GM21367 (cell line): ENCODE results near the gene SYNE2.
"Not testable (repeated sequence)": the region's sequence is repeated elsewhere in the genome, so short reads cannot be mapped to it uniquely, and the experiment has no call there.

ENCODE experiments used
- ATAC-seq: cut with Tn5 transposase; IDR thresholded peaks from one replicate; pipeline ENCODE4 v1.9.1; 2021; ENCODE audit not compliant: unreplicated experiment

Gene SYNE2

GRCh38 chr14:64190974-64191502 is 338.2 kb downstream of the SYNE2 start:
- ATAC-seq: no peak

DNA sequence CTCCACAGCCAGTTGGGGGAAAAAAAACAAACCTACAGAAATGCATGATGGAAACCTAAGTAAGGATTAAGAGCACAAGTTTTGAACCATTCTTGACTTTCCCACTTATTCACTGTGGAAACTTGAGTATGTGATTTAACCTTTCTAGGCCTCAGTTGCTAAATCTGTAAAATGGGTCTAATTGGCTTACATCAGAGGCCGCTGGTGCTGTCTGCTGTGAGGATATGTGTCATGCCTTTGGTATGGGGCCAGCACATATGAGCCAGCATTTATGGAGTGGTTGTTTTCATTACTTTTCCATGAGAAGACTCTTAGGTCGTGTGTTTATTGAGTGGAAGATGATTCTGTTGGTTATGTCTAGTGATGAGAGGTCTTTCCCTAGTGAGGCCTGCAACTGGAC is 339.0 kb downstream of the SYNE2 start:
- ATAC-seq: no peak

GRCh38 chr14:64193821-64194220 is 341.0 kb downstream of the SYNE2 start:
- no peak for ATAC-seq

- ATAC-seq: no peak
These were observed 341.6 kb downstream of the SYNE2 start for GRCh38 chr14:64194404-64194803.

DNA sequence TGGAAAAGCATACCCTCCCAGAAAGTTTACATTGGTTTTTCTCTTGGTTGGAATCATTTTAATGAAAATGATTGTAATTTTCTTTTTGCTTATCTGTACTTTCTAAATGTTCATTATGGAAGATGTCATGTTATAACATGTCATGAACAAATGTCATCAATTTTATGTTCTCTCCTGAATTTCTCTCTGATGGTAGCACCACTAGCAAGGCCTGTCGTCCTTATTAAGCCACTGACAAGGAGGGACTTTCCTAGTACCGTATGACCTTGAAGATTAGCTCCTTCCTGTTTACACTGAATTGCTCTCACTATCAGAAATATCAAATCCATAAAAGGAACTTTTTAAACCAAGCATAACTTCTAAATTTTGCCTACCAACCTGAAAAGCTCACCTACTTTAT is 342.4 kb downstream of the SYNE2 start:
- ATAC-seq: no peak

DNA sequence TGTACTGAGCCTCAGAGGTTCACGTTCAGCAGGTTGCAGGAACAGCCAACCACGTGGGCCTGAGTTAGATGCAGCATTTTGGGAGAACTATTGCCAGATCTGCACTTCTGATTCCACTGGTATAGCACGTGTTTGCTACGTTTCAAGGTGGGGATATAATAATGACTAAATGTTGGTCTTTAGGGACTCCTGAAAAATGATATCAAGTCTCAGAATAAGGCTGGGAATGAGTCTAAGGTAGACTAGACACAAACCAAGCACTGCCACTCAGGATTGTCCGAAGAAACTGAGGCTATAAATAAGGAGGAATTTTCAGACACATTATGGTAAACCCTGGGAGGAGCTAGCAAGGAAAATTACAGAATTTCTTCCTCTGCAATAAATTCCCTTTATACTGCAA is 343.3 kb downstream of the SYNE2 start:
- ATAC-seq: no peak

- ATAC-seq: no peak
These were observed 344.1 kb downstream of the SYNE2 start for GRCh38 chr14:64196814-64197411.

DNA sequence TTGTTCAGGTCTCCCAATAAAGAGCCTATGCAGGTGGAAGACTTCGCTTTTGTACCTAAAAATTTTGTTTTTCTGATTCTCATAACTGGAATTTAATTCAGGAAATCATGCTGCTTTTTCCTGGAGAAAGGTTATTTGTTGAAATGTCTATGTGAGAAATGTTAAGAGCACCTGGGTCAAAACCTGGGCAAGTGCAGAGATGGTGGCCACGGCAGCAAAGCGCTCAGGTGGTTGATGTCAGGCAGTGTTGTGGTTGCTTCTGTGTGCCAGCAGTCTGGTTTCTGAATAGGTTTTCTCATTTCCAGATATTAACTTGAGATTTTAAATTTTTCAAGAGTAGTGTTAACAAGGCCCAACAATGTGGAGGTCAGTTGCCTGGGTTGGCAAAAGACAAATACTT is 345.2 kb downstream of the SYNE2 start:
- ATAC-seq: no peak

DNA sequence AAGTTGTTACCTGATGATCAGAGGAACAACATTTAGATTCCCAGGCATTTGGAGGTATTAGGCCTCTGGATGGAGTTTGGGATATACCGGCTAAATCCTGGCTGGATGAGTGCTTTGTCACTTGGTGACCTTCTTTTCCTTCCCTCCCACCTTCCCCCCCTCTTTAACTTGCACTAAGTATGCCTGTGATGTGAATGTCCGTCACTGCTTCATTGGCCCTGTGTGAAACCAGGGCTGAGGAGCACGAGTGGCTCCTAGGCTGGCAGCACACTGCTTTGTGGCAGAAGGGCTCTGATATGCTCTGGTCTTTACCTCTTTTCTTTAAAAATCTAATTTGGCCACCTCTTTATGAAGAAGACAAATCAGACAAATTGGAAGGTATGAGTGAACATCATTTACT is 345.7 kb downstream of the SYNE2 start:
- no peak for ATAC-seq

GRCh38 chr14:64200170-64200569 is 347.4 kb downstream of the SYNE2 start:
- no peak for ATAC-seq

- ATAC-seq: no peak
These were observed 348.5 kb downstream of the SYNE2 start for GRCh38 chr14:64201296-64201695.

GRCh38 chr14:64201921-64202545 is 349.2 kb downstream of the SYNE2 start:
- ATAC-seq: no peak

- ATAC-seq: no peak
These were observed 349.9 kb downstream of the SYNE2 start for GRCh38 chr14:64202716-64203115.

- ATAC-seq: no peak
These were observed 350.7 kb downstream of the SYNE2 start for GRCh38 chr14:64203366-64204006.

DNA sequence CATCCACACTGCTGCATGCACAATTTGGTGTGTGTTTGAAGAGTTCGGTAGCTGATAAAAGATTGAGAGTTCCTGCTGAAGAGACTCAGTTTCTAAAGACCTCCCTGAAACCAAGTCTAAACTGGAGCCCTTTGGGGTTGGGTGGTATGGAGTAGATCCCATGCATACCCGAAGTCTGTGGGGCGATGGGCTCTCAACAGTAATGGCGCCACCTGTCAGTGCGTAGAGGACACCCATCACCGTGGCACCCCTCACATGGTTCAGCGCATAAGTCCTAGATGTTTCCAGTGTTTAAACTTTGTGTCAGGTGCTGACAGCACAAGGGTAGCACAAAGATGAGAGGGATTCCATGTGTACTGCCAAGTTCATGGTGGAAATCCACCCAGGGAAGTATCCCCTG is 355.5 kb downstream of the SYNE2 start:
- no peak for ATAC-seq

- ATAC-seq: no peak
These were observed 356.2 kb downstream of the SYNE2 start for GRCh38 chr14:64208981-64209380.

GRCh38 chr14:64209444-64210131 is 356.8 kb downstream of the SYNE2 start:
- peak; percentile 79 for ATAC-seq

GRCh38 chr14:64210216-64210615 is 357.4 kb downstream of the SYNE2 start:
- no peak for ATAC-seq

DNA sequence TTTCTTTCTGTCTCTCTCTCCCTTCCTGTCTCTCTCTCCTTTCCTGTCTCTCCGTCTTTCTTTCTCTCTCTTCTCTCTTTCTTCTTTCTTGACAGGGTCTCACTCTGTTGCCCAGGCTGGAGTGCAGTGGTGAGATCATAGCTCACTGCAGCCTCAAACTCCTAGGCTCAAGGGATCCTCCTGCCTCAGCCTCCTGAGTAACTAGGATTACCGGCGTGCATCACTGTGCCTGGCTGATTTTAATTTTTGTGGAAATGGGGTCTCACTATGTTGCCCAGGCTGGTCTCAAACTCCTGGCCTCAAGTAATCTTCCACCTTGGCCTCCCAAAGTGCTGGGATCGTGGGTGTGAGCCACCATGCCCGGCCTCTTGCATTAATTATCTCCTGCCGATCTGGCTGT is 358.1 kb downstream of the SYNE2 start:
- not testable (repeated sequence) for ATAC-seq

DNA sequence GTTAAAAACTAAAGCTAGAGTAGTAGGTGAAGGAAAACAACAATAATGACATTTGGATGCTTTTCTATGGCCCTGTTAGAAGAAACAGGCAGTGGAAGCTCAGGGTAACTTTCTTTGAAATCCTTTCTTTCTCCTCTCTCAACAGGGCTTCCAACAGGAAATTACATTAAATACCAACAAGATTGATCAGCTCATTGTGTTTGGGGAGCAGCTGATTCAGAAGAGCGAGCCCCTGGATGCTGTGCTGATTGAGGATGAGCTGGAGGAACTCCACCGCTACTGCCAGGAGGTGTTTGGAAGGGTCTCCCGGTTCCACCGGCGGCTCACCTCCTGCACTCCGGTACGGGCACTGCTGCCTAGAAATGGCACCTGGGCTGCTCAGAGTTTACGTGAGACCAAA is 359.9 kb downstream of the SYNE2 start:
- no peak for ATAC-seq

DNA sequence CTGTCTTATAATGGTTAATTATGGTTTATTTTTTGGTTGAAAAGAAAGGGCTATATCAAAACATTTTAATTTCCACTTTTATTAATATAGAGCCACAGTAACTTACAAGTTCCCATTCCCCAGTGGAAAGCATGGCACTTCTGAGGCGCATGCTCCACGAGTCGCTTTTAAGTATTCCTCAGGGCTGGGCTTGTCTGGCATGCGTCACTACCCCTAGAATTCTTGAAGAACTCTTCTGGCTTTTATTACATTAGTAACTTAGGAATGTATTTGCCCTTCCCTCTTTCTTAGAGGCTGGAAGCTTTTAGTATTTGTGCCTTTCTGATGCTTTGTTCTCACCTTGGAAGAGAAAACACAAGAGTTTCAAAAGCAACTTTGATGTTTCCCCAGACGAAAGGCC is 360.3 kb downstream of the SYNE2 start:
- ATAC-seq: no peak
